ENCODE data around the gene CDS1.
"Not testable (repeated sequence)": the region's sequence is repeated elsewhere in the genome, so short reads cannot be mapped to it uniquely, and the experiment has no call there.

The CDS1 gene

GRCh38 chr4:84614891-84615290, 32.0 kb downstream of the CDS1 start:
- DNase-seq, result no peak

- no peak for DNase-seq
These were observed 32.4 kb downstream of the CDS1 start for GRCh38 chr4:84615355-84615754.

GRCh38 chr4:84622959-84623358, 40.0 kb downstream of the CDS1 start:
- DNase-seq, result no peak

- DNase-seq, result no peak
These were observed 40.7 kb downstream of the CDS1 start for GRCh38 chr4:84623661-84624060.

GRCh38 chr4:84626673-84627072, 43.7 kb downstream of the CDS1 start:
- DNase-seq, result no peak

GRCh38 chr4:84631573-84631972, 48.6 kb downstream of the CDS1 start:
- no peak for DNase-seq

- DNase-seq, result peak; percentile 8
These were observed 49.2 kb downstream of the CDS1 start for GRCh38 chr4:84632092-84632491.

- no peak for DNase-seq
These were observed 52.0 kb downstream of the CDS1 start for GRCh38 chr4:84634961-84635360.

- no peak for DNase-seq
These were observed 55.2 kb downstream of the CDS1 start for GRCh38 chr4:84638092-84638491.

GRCh38 chr4:84639145-84639544, 56.2 kb downstream of the CDS1 start:
- DNase-seq, result no peak

GRCh38 chr4:84644087-84644486, 61.2 kb downstream of the CDS1 start:
- no peak for DNase-seq

GRCh38 chr4:84647312-84647884, 64.5 kb downstream of the CDS1 start:
- DNase-seq, result no peak

- no peak for DNase-seq
These were observed 65.3 kb downstream of the CDS1 start for GRCh38 chr4:84648178-84648577.

GRCh38 chr4:84648863-84649647, 66.1 kb downstream of the CDS1 start:
- DNase-seq, result no peak

GRCh38 chr4:84651499-84651898, 68.6 kb downstream of the CDS1 start:
- no peak for DNase-seq

GRCh38 chr4:84652478-84652877, 69.6 kb downstream of the CDS1 start:
- DNase-seq, result no peak

GRCh38 chr4:84660606-84661005, 77.7 kb downstream of the CDS1 start:
- DNase-seq, result no peak

GRCh38 chr4:84661191-84661939, 78.4 kb downstream of the CDS1 start:
- no peak for DNase-seq

- DNase-seq, result not testable (repeated sequence)
These were observed 81.8 kb downstream of the CDS1 start for GRCh38 chr4:84664767-84665166.

GRCh38 chr4:84666439-84666838, 83.5 kb downstream of the CDS1 start:
- no peak for DNase-seq

GRCh38 chr4:84669201-84669600, 86.3 kb downstream of the CDS1 start:
- no peak for DNase-seq

- DNase-seq, result no peak
These were observed 89.2 kb downstream of the CDS1 start for GRCh38 chr4:84672177-84672576.

- DNase-seq, result peak; percentile 84
These were observed 90.7 kb downstream of the CDS1 start for GRCh38 chr4:84673475-84674240.

Data from kidney glomerular epithelial cell (primary cell).